ENCODE measurements around the gene C2CD2.
"Not testable (repeated sequence)": the region's sequence is repeated elsewhere in the genome, so short reads cannot be mapped to it uniquely, and the experiment has no call there.

C2CD2 gene

DNA sequence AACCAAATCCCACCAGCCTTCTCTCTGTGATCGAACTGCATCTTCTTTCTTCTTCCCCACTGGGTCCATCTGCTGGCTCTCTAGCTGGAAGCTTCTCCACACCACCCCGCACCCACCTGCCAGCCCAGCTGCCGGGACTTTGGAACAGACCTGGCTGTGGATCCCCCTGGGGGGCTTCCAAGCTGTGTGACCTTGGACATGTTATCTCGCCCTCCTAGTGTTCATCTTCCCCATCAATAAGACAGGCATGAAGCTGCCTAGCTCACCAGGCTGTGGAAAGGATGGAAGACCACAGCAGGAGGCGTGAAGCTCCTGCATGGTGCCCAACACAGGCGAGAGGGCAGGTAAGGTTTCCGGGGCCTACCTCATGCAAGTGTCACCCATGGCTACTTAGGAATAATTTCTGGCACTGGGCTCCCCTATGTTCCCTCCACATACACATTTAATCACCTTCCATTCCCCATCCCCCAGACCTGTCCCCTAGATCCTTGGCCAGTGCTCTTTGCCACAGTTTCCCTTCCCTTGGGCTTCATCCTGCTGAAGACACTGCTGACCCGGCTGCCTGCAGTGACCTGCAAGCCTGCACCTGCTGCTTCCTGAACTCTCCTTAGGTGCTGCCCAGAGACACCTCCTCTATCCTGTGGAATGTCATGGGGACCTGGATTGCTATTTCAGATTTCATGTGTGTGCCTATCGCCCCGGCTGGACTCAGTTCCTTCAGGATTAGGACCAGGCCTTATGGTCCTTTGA lies 13.2 kb upstream of the C2CD2 start:
- Histone ChIP-seq H3K4me1 (ENCODE audit: control insufficient read depth, insufficient read depth, low read length, poor library complexity, severe bottlenecking) (no peaks in the 10 kb centered on the region), H3K36me3 (ENCODE audit: control insufficient read depth, insufficient read depth, low read length) (no peaks in the 10 kb centered on the region), H3K27me3 (replicated peaks; ENCODE audit: control insufficient read depth, insufficient read depth, low read length, poor library complexity, severe bottlenecking) (no peaks in the 10 kb centered on the region), H3K27ac (ENCODE audit: insufficient read depth, low read length, poor library complexity, severe bottlenecking) (no peak overlapping the region), H3K4me3 (ENCODE audit: insufficient read depth, low read depth, low read length, poor library complexity, severe bottlenecking) (no peak overlapping the region), H3K9me3 (ENCODE audit: control insufficient read depth, low read length) (no peaks in the 10 kb centered on the region)
- no peak for DNase-seq

DNA sequence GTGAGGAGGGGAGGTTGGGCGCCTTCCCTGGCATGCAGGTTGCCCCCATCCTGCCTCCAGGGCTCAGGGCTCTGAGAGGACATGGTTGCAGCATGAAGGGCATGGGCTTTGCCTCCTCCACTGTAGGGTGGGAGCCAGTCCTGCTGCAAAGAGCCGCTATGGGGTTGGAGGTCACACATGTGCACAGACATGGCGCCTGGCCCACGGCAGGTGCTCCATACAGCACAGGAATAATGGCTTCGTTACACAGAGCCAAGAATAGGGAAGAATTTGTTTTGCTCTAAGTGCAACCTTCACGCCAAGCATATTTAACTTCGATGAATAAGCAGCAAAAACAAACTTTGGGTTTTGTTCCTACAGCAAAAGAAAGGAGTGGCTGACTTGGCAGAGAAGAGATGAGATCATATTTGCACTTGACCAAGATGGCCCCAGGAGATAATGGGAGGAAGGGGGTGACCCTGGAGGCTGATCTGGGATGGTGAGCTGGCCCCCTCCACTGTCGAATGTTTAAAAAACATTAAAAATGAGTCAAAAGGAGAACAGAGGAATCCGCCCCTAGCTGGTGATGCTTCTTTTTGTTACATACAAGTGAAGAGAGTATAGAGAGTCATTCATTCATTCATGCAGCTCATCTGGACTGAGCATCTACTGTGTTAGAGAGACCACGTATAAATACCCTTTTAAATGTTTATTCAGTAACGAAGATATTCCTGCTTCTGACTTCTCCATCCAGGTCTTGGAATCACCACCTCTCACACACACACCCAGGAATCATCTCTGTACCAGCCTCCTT lies 12.4 kb upstream of the C2CD2 start:
- H3K4me1 ChIP-seq (ENCODE audit: control insufficient read depth, insufficient read depth, low read length, poor library complexity, severe bottlenecking), result no peaks in the 10 kb centered on the region
- H3K27ac ChIP-seq (ENCODE audit: insufficient read depth, low read length, poor library complexity, severe bottlenecking), result no peak overlapping the region
- H3K4me3 ChIP-seq (ENCODE audit: insufficient read depth, low read depth, low read length, poor library complexity, severe bottlenecking), result no peak overlapping the region
- H3K9me3 ChIP-seq (ENCODE audit: control insufficient read depth, low read length), result no peaks in the 10 kb centered on the region
- DNase-seq, result no peak
- no peaks in the 10 kb centered on the region for H3K27me3 ChIP-seq (replicated peaks; ENCODE audit: control insufficient read depth, insufficient read depth, low read length, poor library complexity, severe bottlenecking)
- H3K36me3 ChIP-seq (ENCODE audit: control insufficient read depth, insufficient read depth, low read length), result no peaks in the 10 kb centered on the region

DNA sequence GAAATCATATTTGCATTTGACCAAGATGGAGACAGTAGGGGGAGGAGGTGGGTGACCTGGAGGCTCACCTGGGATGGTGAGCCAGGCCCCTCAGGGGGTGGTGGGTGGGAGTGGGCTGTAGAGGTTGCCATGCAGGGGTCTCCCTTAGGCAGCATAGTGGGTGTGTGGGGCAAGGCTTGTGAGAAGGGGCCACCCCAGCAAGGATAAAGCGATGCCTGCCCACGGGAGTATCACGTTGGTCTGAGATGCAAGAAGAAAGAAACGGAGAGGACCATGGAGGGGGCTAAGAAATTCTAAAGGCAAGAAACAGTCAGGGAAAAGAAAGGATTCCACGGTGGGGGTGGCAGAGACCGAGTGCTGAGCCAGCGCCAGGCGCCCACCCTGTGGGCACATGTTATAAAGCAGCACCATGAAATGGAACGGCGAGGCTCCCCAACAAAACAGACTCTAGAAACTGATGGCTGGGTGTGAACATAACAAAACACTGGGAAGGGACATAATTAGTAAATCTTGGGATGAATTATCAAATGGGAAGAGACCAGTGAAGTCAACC lies 11.7 kb upstream of the C2CD2 start:
- Histone ChIP-seq H3K4me1 (ENCODE audit: control insufficient read depth, insufficient read depth, low read length, poor library complexity, severe bottlenecking) (no peaks in the 10 kb centered on the region), H3K9me3 (ENCODE audit: control insufficient read depth, low read length) (no peaks in the 10 kb centered on the region), H3K4me3 (ENCODE audit: insufficient read depth, low read depth, low read length, poor library complexity, severe bottlenecking) (no peak overlapping the region), H3K27ac (ENCODE audit: insufficient read depth, low read length, poor library complexity, severe bottlenecking) (no peak overlapping the region), H3K36me3 (ENCODE audit: control insufficient read depth, insufficient read depth, low read length) (no peaks in the 10 kb centered on the region), H3K27me3 (replicated peaks; ENCODE audit: control insufficient read depth, insufficient read depth, low read length, poor library complexity, severe bottlenecking) (no peaks in the 10 kb centered on the region)
- DNase-seq, result no peak

DNA sequence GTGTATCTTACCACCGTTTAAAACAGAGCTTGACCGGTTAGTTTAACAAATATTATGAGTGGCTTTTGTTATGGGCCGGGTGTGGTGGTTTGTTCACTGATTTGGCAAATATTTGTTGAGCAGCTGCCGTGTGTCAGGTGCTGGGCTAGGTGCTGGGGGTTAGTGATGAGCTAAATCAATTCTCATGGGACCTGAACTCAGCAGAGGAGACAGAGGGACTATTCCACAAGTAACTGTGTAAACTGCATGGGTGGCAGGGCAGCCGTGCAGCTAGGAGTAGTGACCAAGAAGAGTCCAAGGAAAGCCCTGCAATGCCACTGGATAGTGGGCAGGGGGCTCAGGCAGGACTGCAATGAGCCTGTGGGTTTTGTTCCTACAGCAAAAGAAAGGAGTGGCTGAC lies 11.2 kb upstream of the C2CD2 start:
- Histone ChIP-seq H3K4me1 (ENCODE audit: control insufficient read depth, insufficient read depth, low read length, poor library complexity, severe bottlenecking) (no peaks in the 10 kb centered on the region), H3K36me3 (ENCODE audit: control insufficient read depth, insufficient read depth, low read length) (no peaks in the 10 kb centered on the region), H3K27me3 (replicated peaks; ENCODE audit: control insufficient read depth, insufficient read depth, low read length, poor library complexity, severe bottlenecking) (no peaks in the 10 kb centered on the region), H3K9me3 (ENCODE audit: control insufficient read depth, low read length) (no peaks in the 10 kb centered on the region), H3K27ac (ENCODE audit: insufficient read depth, low read length, poor library complexity, severe bottlenecking) (no peak overlapping the region), H3K4me3 (ENCODE audit: insufficient read depth, low read depth, low read length, poor library complexity, severe bottlenecking) (no peak overlapping the region)
- no peak for DNase-seq

DNA sequence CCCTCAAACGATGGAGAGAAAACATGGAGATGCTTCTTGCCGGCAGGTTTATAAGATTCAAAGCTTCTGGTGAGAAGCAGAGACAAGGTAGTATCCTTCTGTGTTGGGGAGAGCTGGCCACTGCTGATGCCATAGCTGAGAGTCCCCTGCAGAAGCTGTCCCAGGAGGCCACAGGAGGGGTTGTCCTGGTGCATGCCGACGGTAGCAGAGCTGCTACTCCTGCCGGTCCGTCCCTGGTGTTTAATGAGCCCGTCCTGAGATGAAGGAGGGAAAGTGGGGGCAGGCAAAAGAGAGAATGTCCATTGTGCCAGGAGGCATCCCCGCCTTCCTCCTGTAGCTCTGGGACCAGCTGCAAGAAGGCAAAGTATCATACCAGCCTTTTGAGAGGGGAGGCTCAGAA lies 10.4 kb upstream of the C2CD2 start:
- Histone ChIP-seq H3K9me3 (ENCODE audit: control insufficient read depth, low read length) (no peaks in the 10 kb centered on the region), H3K4me3 (ENCODE audit: insufficient read depth, low read depth, low read length, poor library complexity, severe bottlenecking) (no peak overlapping the region), H3K4me1 (ENCODE audit: control insufficient read depth, insufficient read depth, low read length, poor library complexity, severe bottlenecking) (no peaks in the 10 kb centered on the region), H3K36me3 (ENCODE audit: control insufficient read depth, insufficient read depth, low read length) (no peaks in the 10 kb centered on the region), H3K27me3 (replicated peaks; ENCODE audit: control insufficient read depth, insufficient read depth, low read length, poor library complexity, severe bottlenecking) (no peaks in the 10 kb centered on the region), H3K27ac (ENCODE audit: insufficient read depth, low read length, poor library complexity, severe bottlenecking) (no peak overlapping the region)
- no peak for DNase-seq

DNA sequence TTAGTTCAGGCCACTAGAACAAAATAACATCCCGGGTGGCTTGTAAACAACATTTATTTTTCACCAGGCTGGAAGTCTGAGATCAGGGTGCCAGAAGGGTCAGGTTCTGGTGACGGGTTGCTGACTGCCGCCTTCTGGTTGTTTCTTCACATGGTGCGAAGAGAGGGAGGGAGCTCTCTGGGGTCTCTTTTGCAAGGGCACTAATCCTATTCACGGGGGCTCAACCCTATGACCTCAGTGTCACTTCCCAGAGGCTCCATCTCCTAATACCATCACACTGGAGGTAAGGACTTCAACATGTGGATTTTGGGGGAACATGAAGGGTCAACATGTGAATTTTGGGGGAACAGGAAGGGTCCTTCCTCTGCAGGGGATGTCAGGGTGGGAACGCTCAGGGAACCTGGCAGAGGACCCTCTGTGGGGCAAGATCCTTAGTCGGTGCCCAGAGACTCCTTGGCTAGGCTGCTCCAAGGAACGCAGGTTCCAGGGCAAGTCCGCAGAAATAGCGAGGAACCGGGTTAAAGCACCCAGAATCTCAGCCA lies 8.7 kb upstream of the C2CD2 start:
- Histone ChIP-seq H3K36me3 (ENCODE audit: control insufficient read depth, insufficient read depth, low read length) (no peaks in the 10 kb centered on the region), H3K9me3 (ENCODE audit: control insufficient read depth, low read length) (no peaks in the 10 kb centered on the region), H3K4me3 (ENCODE audit: insufficient read depth, low read depth, low read length, poor library complexity, severe bottlenecking) (no peak overlapping the region), H3K27me3 (replicated peaks; ENCODE audit: control insufficient read depth, insufficient read depth, low read length, poor library complexity, severe bottlenecking) (no peaks in the 10 kb centered on the region), H3K4me1 (ENCODE audit: control insufficient read depth, insufficient read depth, low read length, poor library complexity, severe bottlenecking) (no peaks in the 10 kb centered on the region), H3K27ac (ENCODE audit: insufficient read depth, low read length, poor library complexity, severe bottlenecking) (no peak overlapping the region)
- DNase-seq, result no peak

DNA sequence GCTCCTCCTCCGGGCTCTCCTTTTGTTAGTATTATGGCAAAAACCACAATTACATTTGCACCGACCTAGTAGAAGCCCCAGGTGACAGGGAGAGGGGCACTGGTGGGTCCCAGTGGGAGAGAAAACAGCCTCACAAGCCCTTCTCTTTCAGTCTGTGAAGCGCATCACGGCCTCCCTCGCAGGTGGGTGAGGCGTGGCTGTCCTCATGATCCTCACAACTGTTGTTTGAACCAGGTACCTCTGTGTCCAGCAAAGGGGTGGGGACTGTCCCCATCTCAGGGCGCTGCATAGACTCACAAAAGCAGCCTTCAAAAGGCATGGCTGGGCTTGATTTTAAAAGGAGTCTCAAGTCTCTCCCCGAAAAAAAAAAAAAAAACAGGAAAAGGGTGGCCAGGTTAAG lies 7.9 kb upstream of the C2CD2 start:
- H3K27me3 ChIP-seq (replicated peaks; ENCODE audit: control insufficient read depth, insufficient read depth, low read length, poor library complexity, severe bottlenecking), result no peaks in the 10 kb centered on the region
- H3K9me3 ChIP-seq (ENCODE audit: control insufficient read depth, low read length), result no peaks in the 10 kb centered on the region
- H3K27ac ChIP-seq (ENCODE audit: insufficient read depth, low read length, poor library complexity, severe bottlenecking), result no peak overlapping the region
- no peaks in the 10 kb centered on the region for H3K36me3 ChIP-seq (ENCODE audit: control insufficient read depth, insufficient read depth, low read length)
- no peak for DNase-seq
- no peaks in the 10 kb centered on the region for H3K4me1 ChIP-seq (ENCODE audit: control insufficient read depth, insufficient read depth, low read length, poor library complexity, severe bottlenecking)
- no peak overlapping the region for H3K4me3 ChIP-seq (ENCODE audit: insufficient read depth, low read depth, low read length, poor library complexity, severe bottlenecking)

DNA sequence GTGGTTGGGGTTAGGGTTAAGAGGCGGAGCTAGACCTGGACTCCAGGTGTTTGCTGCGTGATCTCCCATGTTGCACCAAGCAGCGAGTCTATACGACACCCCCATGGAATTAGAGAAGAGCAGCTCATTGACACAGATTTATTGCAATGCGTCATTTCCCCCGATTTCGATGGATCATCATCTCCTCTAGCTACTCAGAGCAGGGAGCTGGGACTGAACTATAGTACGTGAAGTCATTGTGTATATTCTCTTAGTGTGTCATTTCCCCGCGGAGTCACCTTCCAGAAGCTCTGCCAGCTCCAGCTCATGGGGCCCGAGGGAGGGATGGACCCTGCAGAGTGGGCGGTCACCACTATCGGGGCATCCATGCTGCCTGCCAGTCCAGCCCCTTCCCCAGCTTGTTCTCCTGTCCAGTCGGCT lies 7.5 kb upstream of the C2CD2 start:
- Histone ChIP-seq H3K4me1 (ENCODE audit: control insufficient read depth, insufficient read depth, low read length, poor library complexity, severe bottlenecking) (no peaks in the 10 kb centered on the region), H3K9me3 (ENCODE audit: control insufficient read depth, low read length) (no peaks in the 10 kb centered on the region), H3K4me3 (ENCODE audit: insufficient read depth, low read depth, low read length, poor library complexity, severe bottlenecking) (no peak overlapping the region), H3K36me3 (ENCODE audit: control insufficient read depth, insufficient read depth, low read length) (no peaks in the 10 kb centered on the region), H3K27me3 (replicated peaks; ENCODE audit: control insufficient read depth, insufficient read depth, low read length, poor library complexity, severe bottlenecking) (no peaks in the 10 kb centered on the region), H3K27ac (ENCODE audit: insufficient read depth, low read length, poor library complexity, severe bottlenecking) (no peak overlapping the region)
- no peak for DNase-seq

DNA sequence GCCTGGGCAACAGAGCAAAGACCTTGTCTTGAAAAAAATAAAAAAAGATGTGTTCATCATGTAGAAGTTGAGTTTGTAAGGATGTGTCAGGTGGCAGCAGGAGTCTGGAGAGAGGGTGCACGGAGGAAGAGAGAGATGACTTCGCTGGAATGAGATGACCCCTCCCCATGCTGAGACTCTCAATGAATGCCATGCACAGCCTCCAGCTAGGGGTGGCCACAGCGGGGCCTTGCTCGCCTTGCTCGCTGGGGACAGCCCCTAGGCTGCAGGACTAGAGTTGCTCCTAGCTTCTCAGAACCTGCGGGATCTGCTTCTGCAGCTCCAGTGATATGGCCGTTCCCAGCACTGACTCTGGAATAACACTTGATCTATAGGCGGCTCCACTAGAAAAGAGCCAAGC lies 6.6 kb upstream of the C2CD2 start:
- DNase-seq, result no peak
- H3K27ac ChIP-seq (ENCODE audit: insufficient read depth, low read length, poor library complexity, severe bottlenecking), result no peak overlapping the region
- no peaks in the 10 kb centered on the region for H3K9me3 ChIP-seq (ENCODE audit: control insufficient read depth, low read length)
- H3K36me3 ChIP-seq (ENCODE audit: control insufficient read depth, insufficient read depth, low read length), result no peaks in the 10 kb centered on the region
- no peak overlapping the region for H3K4me3 ChIP-seq (ENCODE audit: insufficient read depth, low read depth, low read length, poor library complexity, severe bottlenecking)
- no peaks in the 10 kb centered on the region for H3K27me3 ChIP-seq (replicated peaks; ENCODE audit: control insufficient read depth, insufficient read depth, low read length, poor library complexity, severe bottlenecking)
- H3K4me1 ChIP-seq (ENCODE audit: control insufficient read depth, insufficient read depth, low read length, poor library complexity, severe bottlenecking), result no peaks in the 10 kb centered on the region

DNA sequence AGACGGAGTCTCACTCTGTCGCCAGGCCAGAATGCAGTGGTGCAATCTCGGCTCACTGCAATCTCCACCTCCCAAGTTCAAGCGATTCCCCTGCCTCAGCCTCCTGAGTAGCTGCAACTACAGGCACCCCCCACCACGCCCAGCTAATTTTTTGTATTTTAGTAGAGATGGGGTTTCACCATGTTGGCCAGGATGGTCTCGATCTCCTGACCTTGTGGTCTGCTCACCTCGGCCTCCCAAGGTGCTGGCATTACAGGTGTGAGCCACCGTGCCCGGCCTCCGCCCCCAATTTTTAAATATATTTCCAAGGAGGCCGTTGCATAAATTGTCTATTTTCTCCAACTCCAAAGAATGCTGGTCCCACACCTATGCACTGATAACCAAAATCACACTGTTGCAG lies 5.9 kb upstream of the C2CD2 start:
- not testable (repeated sequence) for H3K27ac ChIP-seq (ENCODE audit: insufficient read depth, low read length, poor library complexity, severe bottlenecking); DNase-seq

More for the DNA sequence above, 5.9 kb upstream of the C2CD2 start:
- H3K4me3 ChIP-seq (ENCODE audit: insufficient read depth, low read depth, low read length, poor library complexity, severe bottlenecking); H3K27me3 ChIP-seq (replicated peaks; ENCODE audit: control insufficient read depth, insufficient read depth, low read length, poor library complexity, severe bottlenecking); H3K9me3 ChIP-seq (ENCODE audit: control insufficient read depth, low read length); H3K4me1 ChIP-seq (ENCODE audit: control insufficient read depth, insufficient read depth, low read length, poor library complexity, severe bottlenecking); H3K36me3 ChIP-seq (ENCODE audit: control insufficient read depth, insufficient read depth, low read length): not testable (repeated sequence)

Data from effector memory CD4-positive, alpha-beta T cell (primary cell).